Fibroblast of skin of scalp (primary cell): ENCODE data around the gene KAT6B. TPM values are rescaled to one million over a fixed set of nuclear protein-coding genes. Genes with fewer than 3 reads are reported as not detected.
"Not testable (repeated sequence)": the region's sequence is repeated elsewhere in the genome, so short reads cannot be mapped to it uniquely, and the experiment has no call there.

ENCODE experiments used
- DNase-seq: peaks from one replicate; pipeline ENCODE4 v3.0.0-alpha.2; 2013
- polyA plus RNA-seq, 2 experiments: library from polyadenylated mRNA; unstranded; fragments of 120-200 nt; gene quantifications; one replicate each; pipeline ENCODE4 v1.2.1, GENCODE V29; 2013; ENCODE audit not compliant: insufficient read length in 2 of 2

KAT6B gene
- 10.5 TPM for polyA plus RNA-seq (2013, experiment 1 of 2; ENCODE audit: insufficient read length)
- polyA plus RNA-seq (2013, experiment 2 of 2; ENCODE audit: insufficient read length) = 11.9 TPM

DNA sequence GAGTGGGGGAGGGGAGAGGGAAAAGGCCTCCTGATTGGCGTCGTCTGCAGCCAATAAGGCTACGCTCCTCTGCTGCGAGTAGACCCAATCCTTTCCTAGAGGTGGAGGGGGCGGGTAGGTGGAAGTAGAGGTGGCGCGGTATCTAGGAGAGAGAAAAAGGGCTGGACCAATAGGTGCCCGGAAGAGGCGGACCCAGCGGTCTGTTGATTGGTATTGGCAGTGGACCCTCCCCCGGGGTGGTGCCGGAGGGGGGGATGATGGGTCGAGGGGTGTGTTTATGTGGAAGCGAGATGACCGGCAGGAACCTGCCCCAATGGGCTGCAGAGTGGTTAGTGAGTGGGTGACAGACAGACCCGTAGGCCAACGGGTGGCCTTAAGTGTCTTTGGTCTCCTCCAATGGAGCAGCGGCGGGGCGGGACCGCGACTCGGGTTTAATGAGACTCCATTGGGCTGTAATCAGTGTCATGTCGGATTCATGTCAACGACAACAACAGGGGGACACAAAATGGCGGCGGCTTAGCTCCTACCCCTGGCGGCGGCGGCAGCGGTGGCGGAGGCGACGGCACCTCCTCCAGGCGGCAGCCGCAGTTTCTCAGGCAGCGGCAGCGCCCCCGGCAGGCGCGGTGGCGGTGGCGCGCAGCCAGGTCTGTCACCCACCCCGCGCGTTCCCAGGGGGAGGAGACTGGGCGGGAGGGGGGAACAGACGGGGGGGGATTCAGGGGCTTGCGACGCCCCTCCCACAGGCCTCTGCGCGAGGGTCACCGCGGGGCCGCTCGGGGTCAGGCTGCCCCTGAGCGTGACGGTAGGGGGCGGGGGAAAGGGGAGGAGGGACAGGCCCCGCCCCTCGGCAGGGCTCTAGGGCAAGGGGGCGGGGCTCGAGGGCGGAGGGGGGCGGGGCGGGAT, at the start of gene KAT6B:
KAT6B (plus strand) TSS at position 459 of the 903 bp plus-strand sequence. CDS start 16,258 bp downstream, outside the sequence.
- peak; percentile 100 for DNase-seq

DNA sequence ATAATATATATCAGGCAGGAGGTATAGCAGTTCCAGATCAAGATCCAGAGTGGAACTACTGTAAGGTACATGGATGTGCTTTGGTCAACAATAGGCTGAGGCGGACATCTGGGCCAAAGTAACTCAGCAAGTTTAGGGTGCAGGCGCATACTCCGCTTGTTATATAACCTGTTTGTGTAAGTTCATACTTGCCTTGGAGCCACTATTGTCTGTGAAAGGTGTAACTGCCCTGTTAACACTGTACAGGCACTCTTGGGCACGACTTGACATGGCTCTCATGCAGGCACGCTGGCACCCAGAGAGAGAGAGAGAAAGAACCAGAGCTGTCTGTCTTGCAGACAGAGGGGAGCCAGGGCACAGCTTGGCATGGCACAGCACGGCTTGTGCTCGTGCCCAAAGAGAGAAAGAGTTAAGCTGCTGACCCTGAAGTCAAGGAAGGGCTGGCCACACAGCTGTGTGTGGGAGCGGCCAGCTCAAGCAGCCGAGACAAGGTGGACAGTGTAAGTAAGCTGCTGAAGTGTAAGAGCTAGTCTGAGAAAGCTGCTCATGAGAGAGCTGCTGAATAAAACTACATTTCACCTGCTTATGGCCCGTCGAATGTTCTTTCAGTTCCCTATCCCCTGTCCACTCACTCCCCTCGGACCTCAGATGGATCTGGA, 47.8 kb upstream of the KAT6B start:
- no peak for DNase-seq

- DNase-seq = not testable (repeated sequence)
These were observed 44.5 kb upstream of the KAT6B start for GRCh38 chr10:74781870-74782269.

- no peak for DNase-seq
These were observed 41.9 kb upstream of the KAT6B start for GRCh38 chr10:74784462-74784861.

DNA sequence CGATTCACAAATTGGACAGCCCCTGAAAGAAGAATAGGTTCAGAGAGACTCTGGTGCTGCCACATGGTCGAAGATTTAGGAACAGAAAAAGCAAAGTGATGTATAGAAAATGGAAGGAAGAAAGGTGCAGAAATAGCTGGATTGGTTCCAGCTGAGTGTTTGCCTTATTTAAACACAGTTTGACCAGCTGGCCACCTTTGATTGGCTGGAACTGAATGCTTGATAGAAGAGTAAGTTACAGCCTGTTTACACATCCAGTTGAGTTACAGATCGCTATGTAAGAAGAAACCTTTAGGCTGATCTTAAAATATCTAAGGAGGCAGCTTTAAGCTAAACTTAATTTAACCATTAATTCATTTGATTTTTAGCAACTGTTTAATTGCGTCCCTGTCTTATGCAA, 40.3 kb upstream of the KAT6B start:
- DNase-seq = no peak

DNA sequence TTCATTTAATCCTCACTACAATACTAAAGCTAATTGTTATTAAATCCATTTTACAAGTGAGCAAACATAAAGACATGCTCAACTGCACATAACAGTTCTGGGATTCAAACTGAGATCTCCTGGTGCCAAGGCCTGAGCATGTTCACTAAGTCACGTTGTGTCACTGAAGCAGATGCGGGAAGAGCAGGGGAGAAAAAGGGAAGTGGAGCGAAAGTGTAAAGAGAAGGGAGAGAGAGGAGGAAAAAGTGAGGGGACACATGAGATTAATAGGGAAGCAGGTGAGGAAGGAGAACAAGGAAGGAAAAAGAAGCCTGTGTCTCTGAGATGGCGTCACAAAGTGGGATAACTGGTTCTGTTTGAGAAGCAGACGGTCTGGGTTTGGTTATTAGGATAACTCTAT, 38.9 kb upstream of the KAT6B start:
- no peak for DNase-seq

DNA sequence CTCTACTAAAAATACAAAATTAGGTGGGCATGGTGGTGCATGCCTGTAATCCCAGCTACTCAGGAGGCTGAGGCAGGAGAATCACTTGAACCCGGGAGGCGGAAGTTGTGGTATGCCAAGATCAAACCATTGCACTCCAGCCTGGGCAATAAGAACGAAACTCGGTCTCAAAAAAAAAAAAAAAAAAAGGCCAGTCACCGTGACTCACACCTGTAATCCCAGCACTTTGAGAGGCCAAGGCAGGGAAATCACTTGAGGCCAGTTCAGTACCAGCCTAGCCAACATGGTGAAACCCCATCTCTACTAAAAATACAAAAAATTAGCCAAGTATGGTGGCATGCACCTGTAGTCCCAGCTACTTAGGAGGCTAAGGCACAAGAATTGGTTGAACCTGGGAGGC, 34.4 kb upstream of the KAT6B start:
- DNase-seq = not testable (repeated sequence)

DNA sequence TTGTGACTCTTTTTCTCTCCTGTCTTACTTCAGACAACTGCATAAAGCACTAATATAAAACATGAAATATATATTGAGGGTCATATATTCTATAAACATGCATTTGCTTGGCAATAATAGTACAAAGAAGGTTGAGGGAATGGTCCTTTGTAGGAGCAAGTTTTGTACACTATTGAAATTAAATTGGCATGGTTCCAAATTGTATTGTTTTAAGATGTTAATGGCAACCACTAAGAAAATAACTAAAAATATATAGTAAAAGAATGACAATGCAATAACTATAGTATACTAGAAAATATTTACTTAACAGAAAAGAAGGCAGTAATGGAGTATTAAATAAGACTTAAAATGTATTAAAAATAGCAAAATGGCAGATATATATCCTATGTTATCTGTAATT, 33.7 kb upstream of the KAT6B start:
- no peak for DNase-seq

DNA sequence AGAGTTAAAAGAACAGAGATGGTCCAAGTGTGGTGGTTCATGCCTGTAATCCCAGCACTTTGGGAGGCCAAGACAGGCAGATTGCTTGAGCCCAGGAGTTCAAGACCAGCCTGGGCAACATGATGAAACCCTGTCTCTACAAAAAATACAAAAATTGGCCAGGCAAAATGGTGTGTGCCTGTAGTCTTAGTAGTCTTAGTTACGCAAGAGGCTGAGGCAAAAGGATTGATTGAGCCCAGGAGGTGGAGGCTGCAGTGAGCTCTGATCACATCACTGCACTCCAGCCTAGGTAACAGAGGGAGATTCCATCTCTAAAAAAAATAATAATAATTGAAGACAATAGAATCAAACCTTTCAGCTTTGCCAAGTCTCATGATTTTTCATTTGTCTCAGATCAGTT, 33.2 kb upstream of the KAT6B start:
- not testable (repeated sequence) for DNase-seq

DNA sequence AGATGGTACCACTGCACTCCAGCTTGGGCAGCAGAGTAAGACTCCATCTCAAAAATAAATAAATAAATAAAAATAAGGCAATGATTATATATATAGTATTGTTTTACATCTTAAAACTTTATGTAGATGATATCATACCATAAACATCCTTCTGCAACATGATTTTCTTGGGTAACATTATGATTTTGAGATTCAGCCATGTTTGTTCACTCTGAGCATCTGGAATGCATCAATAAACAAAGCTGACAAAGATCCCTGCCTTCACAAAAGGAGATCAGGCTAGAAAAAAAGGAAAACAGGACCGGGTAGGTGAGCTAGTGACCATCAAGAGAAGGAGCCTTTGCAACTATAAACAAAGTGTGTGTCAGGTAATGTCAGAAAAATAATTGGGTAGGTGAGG, 31.9 kb upstream of the KAT6B start:
- DNase-seq = no peak

- no peak for DNase-seq
These were observed 28.9 kb upstream of the KAT6B start for GRCh38 chr10:74797550-74797949.

DNA sequence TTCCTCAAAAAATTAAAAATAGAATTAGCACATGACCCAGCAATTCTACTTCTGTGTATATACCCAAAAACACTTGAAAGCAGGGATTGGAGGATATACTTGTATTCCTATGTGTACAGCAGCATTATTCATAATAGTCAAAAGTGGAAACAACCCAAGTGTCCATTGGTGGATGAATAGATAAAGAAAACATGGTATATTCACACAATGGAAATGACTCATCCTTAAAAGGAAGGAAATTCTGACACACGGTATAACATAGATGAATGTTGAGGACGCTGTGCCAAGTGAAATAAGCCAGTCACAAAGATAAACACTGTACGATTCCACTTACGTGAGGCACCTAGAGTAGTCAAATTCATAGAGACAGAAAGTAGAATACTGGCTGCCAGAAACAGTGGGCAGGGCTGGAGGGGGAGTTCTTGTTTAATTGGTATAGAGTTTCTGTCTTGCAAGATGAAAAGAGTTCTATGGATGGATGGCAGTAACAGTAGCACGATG, 26.6 kb upstream of the KAT6B start:
- peak; percentile 82 for DNase-seq

GRCh38 chr10:74801447-74801846, 25.0 kb upstream of the KAT6B start:
- DNase-seq = no peak

DNA sequence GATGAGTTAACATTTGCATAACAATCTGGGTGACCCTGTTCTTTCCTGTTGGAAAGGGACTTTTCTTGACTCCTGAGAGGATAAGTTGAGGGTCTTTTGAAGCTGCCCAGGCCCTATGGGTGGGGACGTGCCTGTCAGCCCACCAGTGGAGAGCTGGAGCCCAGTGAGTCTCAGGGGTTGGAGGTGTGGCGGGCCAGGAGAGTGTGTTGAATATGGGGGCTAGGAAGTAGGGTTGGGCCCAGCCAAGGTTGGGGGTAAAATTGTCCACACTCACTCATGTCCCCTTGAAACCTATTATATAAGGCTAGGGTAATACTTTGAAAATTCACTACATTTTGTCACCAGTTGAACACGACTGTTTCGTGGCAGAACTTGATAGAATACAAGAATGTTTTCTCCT, 17.9 kb upstream of the KAT6B start:
- no peak for DNase-seq

DNA sequence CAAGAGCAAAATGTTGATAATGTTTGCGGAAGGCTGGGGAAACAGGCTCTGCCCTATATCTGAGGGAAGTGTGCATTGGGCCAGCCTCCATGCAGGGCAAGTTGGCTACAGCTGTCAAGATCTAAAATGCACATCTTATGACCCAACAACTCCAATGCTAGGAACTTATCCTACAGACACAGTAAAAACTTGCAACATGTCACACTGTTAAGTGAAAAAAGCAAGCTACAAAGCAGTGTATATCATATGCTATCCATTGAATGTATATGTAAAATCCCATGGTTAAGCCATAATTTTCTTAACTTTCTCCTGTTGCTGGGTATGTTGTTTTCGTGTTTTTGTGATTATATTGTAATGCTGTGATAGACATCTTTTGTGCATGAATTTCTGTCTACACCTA, 16.3 kb upstream of the KAT6B start:
- DNase-seq = no peak

DNA sequence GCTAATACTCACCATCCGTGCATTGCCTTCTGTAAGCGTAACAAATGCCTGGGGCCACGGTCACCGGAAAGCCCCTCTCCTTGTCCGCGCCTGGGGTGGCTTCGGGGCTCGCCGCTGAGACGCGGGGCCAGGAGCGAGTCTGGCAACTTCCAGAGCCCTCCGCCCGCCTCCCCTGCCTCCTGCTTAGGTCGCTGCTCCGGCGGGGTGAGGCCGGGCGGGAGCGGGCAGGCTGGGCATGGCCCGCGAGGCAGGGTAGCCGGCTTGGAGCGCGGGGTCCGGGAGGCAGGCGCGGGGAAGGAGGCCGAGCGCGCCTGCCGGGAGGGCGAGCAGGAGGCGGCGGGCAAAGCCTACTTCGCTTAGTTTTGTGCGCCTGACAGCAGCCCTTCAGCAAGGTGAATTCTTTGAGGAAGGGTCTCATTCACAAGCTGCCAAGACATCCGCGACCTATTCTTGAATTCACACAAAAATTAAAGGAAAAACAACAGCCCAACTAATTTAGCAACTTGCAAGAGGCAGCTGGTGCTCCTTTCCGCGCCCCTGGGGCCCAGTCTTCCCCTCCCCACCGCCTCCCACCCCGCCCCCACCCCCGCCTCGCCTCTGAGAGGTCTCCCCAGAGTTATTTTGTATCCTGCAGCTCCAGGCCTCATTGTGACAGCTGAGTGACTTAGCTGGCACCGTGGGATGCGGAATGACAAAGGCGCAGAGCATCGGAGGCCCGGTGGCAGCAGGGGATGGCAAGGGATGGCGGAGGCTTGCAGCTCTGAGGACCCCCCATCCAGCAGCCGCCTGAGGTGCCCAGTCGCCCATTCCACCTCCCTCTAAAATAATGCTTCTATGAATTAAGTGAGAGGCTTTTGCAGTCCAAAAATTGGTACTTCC, 12.8 kb upstream of the KAT6B start:
- DNase-seq = no peak

DNA sequence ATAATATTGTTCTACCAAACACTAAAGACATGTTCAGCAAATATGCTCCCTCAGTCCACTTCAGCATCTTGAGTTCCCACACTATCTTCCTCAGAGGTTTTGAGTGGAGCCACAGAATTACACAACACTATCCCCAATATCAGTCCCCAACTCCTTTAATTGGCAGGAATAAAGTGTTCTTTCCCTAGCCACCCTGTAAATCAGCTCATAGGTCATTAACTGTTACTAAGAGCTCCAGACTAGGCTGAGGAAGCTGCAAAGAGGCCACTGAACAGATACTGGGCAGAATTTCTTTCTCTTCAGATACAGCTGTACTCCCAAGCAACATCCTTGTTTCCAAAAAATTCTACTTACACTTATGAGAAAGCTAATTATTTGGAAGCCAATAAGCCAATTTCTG, 11.6 kb upstream of the KAT6B start:
- DNase-seq = no peak

- DNase-seq = no peak
These were observed 9.4 kb upstream of the KAT6B start for GRCh38 chr10:74816824-74817498.

DNA sequence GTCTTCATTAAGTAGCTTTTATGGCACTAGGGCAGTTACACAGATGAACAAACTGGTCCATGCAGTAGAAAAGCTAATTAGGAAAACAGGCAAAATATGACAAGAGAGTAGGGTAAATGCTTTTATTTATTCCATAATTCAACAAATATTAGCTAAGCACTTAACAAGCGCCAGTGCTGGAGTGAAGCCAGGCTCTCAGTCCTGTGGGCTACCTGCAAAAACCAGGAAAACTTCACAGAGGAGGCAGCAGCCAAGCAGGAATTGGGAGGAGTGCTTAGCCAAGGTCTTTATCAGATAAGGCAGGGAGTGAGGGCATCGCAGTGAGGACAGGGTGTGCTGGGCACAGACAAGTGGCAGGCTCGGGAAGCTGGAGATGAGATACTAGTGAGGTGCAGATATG, 4.9 kb upstream of the KAT6B start:
- DNase-seq = no peak

GRCh38 chr10:74822101-74822500, 4.3 kb upstream of the KAT6B start:
- DNase-seq = no peak

- peak; percentile 54 for DNase-seq
These were observed 3.8 kb upstream of the KAT6B start for GRCh38 chr10:74822521-74823089.

GRCh38 chr10:74823791-74824183, 2.6 kb upstream of the KAT6B start:
- DNase-seq = no peak
